Vagina (tissue), 2 donors: ENCODE data around the gene PCSK1.

Experiments
- POLR2A ChIP-seq, 2 donors: fragments of 450-650 bp; IDR thresholded peaks; one replicate each; pipeline ENCODE4 v1.6.1; 2017; ENCODE audit warnings: antibody characterized with exemption in 2 of 2, mild to moderate bottlenecking in 2 of 2, moderate library complexity in 2 of 2
- POLR2AphosphoS5 ChIP-seq, 2 donors: sonication (generic); formaldehyde crosslinking; IDR thresholded peaks; one replicate each; pipeline ENCODE4 v1.9.0; 2017; ENCODE audit warnings: antibody characterized with exemption in 2 of 2, mild to moderate bottlenecking in 2 of 2, low read depth in 1 of 2; ENCODE audit not compliant: insufficient read depth in 1 of 2
- TF ChIP-seq, protein P1 (sequence below), 3 experiments: fragments of 450-650 bp in 2 of 3; fragments of 200-600 bp in 1 of 3; sonication (generic) in 1 of 3; IDR thresholded peaks; one replicate each; pipeline ENCODE4 v1.5.1; 2017 to 2019; ENCODE audit warnings: antibody characterized with exemption in 3 of 3, mild to moderate bottlenecking in 2 of 3, moderate library complexity in 2 of 3

DNA sequence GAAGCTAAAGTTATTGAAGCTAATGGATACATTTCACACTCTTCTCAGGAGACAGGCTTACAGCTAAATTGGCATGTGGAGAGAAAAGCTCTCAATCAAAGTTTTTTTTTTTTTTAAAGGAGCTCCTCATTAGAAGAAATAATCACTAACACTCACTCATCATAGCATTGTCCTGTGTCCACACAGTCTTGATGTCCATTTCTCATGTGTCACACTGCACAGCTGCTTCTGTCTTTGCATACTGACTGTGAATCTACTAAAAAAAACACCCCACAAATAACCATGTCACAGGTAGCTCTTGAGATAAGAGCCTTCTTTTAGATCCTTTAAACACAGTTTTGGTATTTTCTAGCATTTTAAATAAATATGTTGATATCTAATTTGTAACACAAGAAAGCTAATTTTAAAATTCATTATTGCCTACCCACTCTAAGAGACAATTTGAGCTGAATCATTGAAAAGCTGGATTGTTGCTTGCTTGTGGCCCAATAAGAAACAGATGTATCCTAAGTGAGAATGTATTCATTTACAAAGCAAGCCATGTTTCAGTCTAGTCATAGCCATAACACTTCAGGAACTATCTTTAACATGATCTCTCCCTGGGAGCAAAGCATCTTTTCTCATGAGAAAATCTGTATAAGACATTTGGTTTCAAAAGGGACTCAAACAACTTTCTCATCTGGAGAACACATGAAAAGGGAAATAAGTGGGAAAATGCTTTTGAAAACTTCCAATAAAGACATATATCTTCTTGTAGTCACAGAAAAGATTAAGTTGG, 48.1 kb upstream of the PCSK1 start:
- TF ChIP-seq POLR2A (IDR thresholded peaks at IDR 0.05) (no peak), POLR2AphosphoS5 (IDR thresholded peaks at IDR 0.05; ENCODE audit: insufficient read depth in 1 of 2, low read depth in 1 of 2) (no peak)
- TF ChIP-seq, protein P1, sequence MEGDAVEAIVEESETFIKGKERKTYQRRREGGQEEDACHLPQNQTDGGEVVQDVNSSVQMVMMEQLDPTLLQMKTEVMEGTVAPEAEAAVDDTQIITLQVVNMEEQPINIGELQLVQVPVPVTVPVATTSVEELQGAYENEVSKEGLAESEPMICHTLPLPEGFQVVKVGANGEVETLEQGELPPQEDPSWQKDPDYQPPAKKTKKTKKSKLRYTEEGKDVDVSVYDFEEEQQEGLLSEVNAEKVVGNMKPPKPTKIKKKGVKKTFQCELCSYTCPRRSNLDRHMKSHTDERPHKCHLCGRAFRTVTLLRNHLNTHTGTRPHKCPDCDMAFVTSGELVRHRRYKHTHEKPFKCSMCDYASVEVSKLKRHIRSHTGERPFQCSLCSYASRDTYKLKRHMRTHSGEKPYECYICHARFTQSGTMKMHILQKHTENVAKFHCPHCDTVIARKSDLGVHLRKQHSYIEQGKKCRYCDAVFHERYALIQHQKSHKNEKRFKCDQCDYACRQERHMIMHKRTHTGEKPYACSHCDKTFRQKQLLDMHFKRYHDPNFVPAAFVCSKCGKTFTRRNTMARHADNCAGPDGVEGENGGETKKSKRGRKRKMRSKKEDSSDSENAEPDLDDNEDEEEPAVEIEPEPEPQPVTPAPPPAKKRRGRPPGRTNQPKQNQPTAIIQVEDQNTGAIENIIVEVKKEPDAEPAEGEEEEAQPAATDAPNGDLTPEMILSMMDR (IDR thresholded peaks at IDR 0.05): no peak
